Tibial nerve (tissue), 4 donors: Measurements from ENCODE around the gene IL1RL1.

Experiments
- EP300 ChIP-seq, 2 donors: sonication (generic); formaldehyde crosslinking; IDR thresholded peaks; one replicate each; pipeline ENCODE4 v1.6.1; 2017; ENCODE audit warnings: antibody characterized with exemption in 2 of 2, mild to moderate bottlenecking in 1 of 2
- POLR2A ChIP-seq, 2 donors: fragments of 450-650 bp; IDR thresholded peaks; one replicate each; pipeline ENCODE4 v1.6.1; 2017; ENCODE audit warnings: antibody characterized with exemption in 2 of 2, mild to moderate bottlenecking in 2 of 2, moderate library complexity in 2 of 2
- TF ChIP-seq, protein P1 (sequence below), 5 experiments: fragments of 200-600 bp in 3 of 5; fragments of 450-650 bp in 2 of 5; sonication (generic) in 3 of 5; IDR thresholded peaks; one replicate each; pipeline ENCODE4 v1.5.1; 2016 to 2019; ENCODE audit warnings: antibody characterized with exemption in 5 of 5, mild to moderate bottlenecking in 3 of 5, moderate library complexity in 2 of 5

DNA sequence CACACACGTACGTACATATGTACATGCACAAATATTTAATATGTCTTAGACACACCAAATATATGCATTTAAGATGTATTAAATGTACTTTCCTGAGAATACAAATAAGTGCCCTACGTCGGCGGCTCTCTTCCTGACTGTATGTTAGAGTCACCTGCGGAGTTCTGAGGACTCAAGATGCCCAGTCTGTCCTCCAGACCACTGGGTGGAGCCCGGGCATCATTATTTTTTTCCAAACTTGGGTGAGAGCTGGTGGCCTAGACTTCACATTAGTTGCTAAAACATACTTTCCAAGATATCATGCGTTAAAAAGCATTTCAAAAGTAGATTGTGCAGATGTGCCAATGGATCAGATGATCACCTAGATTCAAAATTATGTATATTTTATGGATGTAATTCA is 47.1 kb downstream of the IL1RL1 start:
- TF ChIP-seq, protein P1, sequence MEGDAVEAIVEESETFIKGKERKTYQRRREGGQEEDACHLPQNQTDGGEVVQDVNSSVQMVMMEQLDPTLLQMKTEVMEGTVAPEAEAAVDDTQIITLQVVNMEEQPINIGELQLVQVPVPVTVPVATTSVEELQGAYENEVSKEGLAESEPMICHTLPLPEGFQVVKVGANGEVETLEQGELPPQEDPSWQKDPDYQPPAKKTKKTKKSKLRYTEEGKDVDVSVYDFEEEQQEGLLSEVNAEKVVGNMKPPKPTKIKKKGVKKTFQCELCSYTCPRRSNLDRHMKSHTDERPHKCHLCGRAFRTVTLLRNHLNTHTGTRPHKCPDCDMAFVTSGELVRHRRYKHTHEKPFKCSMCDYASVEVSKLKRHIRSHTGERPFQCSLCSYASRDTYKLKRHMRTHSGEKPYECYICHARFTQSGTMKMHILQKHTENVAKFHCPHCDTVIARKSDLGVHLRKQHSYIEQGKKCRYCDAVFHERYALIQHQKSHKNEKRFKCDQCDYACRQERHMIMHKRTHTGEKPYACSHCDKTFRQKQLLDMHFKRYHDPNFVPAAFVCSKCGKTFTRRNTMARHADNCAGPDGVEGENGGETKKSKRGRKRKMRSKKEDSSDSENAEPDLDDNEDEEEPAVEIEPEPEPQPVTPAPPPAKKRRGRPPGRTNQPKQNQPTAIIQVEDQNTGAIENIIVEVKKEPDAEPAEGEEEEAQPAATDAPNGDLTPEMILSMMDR (IDR thresholded peaks at IDR 0.05), result no peak
- no peak for TF ChIP-seq POLR2A (IDR thresholded peaks at IDR 0.05)
- no peak for TF ChIP-seq EP300 (IDR thresholded peaks at IDR 0.05)
